ENCODE results near the gene SETDB1. TPM values are rescaled to one million over a fixed set of nuclear protein-coding genes. Genes with fewer than 3 reads are reported as not detected.

The SETDB1 gene
- total RNA-seq, 4 donors from 2014 or later: 23.7 to 32.9 (median 27.8) TPM

DNA sequence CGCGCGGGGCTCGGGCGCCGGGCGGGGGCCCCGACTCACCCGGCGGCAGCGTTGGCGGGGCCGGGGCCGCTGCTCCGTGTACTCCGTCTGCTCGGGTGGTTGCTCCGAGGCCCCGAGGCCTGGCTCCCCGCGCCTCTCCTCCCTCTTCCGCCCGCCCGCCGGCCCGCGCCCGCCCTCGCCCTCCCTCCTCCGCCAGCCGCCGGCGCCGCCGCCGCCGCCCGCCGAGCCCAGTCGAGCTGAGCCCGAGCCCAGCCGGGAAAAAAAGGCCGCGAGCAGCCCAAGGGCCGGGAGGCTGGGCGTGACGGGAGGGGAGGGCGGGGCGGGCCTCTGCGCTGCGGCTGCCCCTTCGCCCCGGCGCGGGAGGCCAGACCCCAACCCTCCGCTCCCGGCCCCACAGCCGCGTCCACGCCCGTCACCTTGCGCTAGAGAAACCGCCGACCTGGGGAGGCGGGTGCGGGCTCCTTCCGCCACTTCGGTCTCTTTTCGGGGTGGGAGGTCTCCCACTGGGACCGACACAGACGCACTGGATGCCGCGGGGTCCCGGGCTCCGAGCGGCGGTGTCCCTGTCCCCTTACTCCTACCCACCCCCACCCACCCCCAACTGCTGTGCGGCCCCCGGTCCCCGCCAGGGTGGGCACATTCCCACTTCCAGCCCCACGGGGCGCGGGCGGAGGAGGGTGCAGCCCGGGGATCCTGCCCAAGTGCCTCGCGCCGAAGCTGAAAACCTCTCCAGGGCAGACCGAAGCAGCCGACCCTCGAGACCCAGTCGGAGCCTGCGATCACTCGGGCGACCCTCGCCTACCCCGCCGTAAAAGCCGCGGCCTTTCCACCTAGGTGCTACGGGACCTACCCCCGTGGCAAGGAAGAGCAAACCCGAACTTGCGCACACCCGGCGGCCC, 48.7 kb downstream of the SETDB1 start, which contains the start of gene CERS2:
CERS2 (minus strand) TSS at position 256 of the 899 bp plus-strand sequence. CDS start 5,745 bp downstream, outside the sequence.
- TF ChIP-seq, protein P1, sequence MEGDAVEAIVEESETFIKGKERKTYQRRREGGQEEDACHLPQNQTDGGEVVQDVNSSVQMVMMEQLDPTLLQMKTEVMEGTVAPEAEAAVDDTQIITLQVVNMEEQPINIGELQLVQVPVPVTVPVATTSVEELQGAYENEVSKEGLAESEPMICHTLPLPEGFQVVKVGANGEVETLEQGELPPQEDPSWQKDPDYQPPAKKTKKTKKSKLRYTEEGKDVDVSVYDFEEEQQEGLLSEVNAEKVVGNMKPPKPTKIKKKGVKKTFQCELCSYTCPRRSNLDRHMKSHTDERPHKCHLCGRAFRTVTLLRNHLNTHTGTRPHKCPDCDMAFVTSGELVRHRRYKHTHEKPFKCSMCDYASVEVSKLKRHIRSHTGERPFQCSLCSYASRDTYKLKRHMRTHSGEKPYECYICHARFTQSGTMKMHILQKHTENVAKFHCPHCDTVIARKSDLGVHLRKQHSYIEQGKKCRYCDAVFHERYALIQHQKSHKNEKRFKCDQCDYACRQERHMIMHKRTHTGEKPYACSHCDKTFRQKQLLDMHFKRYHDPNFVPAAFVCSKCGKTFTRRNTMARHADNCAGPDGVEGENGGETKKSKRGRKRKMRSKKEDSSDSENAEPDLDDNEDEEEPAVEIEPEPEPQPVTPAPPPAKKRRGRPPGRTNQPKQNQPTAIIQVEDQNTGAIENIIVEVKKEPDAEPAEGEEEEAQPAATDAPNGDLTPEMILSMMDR (IDR thresholded peaks at IDR 0.05): no peak
- DNase-seq (ENCODE audit: low spot score) (no peak), ATAC-seq (ENCODE audit: low FRiP score) (peak; percentile 84)

DNA sequence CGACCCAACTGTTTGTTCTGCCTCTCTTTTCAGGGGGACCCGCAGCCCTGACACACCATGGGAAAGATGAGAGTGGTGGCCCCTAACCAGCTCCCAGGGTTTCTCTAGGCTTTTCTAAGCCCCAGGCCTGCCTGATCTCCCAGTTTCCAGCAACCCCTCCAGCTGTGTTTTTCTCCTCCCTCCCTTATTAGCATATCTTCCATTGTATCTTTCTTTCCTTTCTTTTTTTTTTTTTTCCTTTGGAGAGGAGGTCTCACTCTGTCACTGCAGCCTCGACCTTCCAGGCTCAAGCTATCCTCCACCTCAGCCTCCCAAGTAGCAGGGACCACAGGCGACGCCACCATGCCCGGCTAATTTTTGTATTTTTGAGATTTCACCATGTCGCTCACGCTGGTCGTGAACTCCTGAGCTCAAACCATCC, 50.2 kb downstream of the SETDB1 start:
- ATAC-seq (ENCODE audit: low FRiP score) (no peak), DNase-seq (ENCODE audit: low spot score) (no peak)
- TF ChIP-seq, protein P1 (IDR thresholded peaks at IDR 0.05): no peak

DNA sequence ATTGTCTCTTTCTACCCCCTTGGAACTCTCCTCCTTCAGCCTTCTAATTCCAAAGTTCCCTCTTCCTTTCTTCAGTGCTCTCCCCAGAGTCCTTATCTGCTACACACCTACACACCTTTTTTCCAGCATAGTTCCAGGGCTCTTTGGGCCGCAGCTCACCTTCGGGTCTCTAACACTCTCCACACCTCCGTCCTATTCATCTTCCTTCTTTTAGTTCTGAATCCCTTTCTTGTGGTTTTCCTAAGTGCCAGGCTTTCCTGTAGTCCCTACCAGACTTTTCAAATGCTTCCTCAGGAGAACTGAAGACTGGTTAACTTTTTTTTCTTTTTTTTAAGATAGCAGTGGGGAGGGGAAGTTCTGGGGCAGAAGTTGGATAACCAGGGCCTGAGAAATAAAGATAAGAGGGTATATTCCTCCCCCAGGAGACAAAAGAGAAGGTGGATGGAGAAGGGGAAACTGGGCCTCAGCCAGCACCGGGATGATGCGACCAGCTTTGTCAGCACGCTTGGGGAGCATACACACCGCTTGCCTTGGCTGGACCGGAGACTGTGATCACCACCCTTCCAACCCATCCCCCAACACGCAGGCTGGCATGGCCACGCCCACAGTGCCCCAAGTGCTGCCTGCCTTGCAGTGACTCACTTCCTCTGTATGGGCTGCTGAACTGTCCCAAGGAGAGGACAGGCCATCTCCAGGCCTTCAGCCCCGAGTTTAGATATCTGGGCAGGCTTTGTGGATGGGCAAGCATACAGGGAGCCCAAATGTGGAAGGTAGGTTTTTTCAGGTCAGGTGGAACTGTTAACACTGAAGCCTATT, 50.9 kb downstream of the SETDB1 start:
- TF ChIP-seq, protein P1 (IDR thresholded peaks at IDR 0.05): no peak
- ATAC-seq (ENCODE audit: low FRiP score) (no peak), DNase-seq (ENCODE audit: low spot score) (peak; percentile 62)

DNA sequence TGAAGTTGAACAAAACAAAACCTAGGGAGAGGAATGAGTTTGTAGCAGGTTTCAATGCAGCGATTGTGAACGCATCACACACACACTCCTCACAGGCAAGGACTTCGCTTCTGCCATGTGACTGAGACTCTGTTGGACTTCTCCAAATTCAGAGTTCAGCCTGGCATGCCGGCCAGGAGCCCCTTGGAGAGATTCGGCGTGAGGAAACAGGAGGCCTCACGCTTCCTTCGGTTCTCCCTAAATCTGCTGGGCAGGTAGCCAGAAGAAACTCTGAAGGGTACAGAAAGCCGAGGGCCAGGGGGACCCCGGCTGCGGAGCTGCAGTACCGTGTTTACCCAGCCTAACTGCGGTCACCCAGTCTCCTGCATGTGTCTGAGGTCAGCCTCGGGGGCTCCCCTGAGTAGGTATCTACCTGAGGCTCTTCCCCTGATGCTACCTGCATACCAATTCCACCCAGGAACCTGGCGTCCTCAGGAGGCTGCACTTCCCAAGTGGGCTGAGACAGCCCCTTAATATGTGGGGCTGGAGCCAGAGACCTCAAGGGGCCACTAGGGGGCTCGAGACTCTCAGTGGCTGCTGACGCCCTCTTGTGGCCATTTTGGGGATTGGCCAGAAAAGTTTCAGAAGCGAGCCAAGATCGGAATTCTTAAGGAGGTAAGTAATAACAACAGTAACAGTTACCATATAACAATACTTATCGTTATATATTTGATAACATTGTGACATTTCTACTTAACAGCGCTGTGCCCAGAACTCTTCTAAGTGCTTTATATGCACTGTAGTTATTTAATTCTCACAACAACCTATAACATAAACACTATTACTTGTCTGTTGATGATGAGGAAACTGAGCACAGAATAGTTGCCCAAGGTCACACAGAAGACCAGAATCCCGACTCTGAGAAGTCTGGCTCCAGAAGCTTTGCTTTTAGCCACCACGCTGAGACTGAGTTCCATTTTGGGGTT, 53.2 kb downstream of the SETDB1 start:
- TF ChIP-seq, protein P1 (IDR thresholded peaks at IDR 0.05): peak in 2 of 3 donors; percentile 88 to 97
- peak; percentile 29 for ATAC-seq (ENCODE audit: low FRiP score)
- peak; percentile 96 for DNase-seq (ENCODE audit: low spot score)

DNA sequence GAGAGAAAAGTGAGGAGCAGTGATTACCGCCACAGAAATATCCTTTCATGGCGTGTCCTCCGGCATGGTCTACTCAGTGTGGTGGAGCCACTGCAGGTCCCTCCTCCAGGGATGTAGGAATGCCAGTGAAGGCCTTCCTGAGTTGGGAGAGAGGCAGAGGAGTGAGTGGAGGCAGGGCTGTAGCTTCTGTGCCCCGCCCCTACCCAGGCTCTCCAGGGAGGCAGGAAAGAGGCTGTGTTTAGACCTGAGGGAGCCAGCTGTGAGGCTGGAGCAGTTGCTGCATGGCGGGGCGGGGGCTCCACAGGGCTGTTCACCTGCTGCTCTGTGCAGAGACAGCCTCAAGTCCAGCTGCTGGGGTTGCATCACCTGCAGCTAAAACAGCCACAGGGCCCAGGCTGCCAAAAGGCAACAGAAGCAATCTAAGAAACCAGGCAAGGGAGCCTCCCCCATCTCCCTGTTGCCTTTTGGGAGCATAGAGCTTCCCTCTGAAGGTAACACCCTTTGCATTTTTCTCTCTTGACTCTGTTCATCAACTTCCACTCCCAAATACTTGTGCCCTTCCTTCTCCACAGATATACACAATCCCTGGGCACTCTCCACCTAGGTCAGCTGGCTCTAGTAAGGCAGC, 55.1 kb downstream of the SETDB1 start:
- TF ChIP-seq, protein P1 (IDR thresholded peaks at IDR 0.05): no peak
- ATAC-seq (ENCODE audit: low FRiP score): peak; percentile 59
- no peak for DNase-seq (ENCODE audit: low spot score)

All from omental fat pad (tissue), 4 donors.